ENCODE results near the gene BCAS4.

DNA sequence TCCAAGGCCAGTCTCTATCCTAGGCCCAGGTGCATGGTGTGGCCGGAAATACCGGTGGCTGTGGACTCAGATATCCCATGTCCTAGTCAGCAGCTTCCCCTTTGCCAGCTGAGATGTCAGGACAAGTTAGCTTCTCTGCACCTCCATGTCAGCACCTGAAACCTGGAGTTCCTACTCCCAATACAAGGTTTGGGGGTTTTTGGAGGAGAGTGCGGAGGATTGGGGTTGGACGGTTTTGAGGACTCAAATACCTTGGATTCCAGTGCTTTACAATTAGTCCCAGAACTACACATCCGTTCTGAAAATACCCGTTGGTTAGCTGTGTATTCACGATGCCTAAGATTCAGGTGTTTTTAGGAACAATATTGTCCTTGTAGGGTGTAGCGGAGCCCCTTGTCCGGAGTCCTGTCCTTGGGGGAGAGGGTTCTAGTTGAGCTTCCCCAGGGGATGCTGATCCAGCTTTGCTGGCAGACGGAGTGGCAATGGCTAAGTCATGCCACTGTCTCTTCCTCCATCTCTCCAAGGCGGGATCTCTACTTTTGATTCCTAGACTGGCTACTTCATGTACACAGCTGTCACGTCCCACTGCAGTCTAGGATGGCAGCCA, 91.4 kb downstream of the BCAS4 start:
- TF ChIP-seq, protein P1, sequence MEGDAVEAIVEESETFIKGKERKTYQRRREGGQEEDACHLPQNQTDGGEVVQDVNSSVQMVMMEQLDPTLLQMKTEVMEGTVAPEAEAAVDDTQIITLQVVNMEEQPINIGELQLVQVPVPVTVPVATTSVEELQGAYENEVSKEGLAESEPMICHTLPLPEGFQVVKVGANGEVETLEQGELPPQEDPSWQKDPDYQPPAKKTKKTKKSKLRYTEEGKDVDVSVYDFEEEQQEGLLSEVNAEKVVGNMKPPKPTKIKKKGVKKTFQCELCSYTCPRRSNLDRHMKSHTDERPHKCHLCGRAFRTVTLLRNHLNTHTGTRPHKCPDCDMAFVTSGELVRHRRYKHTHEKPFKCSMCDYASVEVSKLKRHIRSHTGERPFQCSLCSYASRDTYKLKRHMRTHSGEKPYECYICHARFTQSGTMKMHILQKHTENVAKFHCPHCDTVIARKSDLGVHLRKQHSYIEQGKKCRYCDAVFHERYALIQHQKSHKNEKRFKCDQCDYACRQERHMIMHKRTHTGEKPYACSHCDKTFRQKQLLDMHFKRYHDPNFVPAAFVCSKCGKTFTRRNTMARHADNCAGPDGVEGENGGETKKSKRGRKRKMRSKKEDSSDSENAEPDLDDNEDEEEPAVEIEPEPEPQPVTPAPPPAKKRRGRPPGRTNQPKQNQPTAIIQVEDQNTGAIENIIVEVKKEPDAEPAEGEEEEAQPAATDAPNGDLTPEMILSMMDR (IDR thresholded peaks at IDR 0.05), result no peak
- no peak for TF ChIP-seq POLR2A (IDR thresholded peaks at IDR 0.05)

Measured in breast epithelium (tissue), 3 donors.